ENCODE results near the gene RPA3. TPM values are rescaled to one million over a fixed set of nuclear protein-coding genes. Genes with fewer than 3 reads are reported as not detected.

Gene RPA3
- total RNA-seq, 1 experiment from 2014 or later: 108 TPM

- no peak overlapping the region for H4K91ac ChIP-seq (ENCODE audit: insufficient read length, low read depth, low read length)
- H4K8ac ChIP-seq (replicated peaks; ENCODE audit: insufficient read length, low read depth, low read length): no peak overlapping the region
- no peak overlapping the region for H3K4me3 Mint-ChIP-seq
- TF ChIP-seq CTCF (conservative IDR thresholded peaks at IDR 0.05): no peak
- no peaks in the 10 kb centered on the region for H3K9me3 ChIP-seq (ENCODE audit: control insufficient read depth, low read depth, low read length)
- no peak overlapping the region for H2AFZ ChIP-seq (ENCODE audit: low read length)
- no peak overlapping the region for H3K27ac Mint-ChIP-seq
- no peaks in the 10 kb centered on the region; a peak in 1 of 7 replicates for H3K36me3 Mint-ChIP-seq (ENCODE audit: insufficient read depth in 1 of 3, low read depth in 3 of 3)
- H3K79me2 ChIP-seq (ENCODE audit: insufficient read depth, low read length): no peaks in the 10 kb centered on the region
- no peaks in the 10 kb centered on the region for H4K20me1 ChIP-seq (ENCODE audit: control insufficient read depth, insufficient read depth, insufficient read length)
- no peaks in the 10 kb centered on the region for H3K27me3 Mint-ChIP-seq (ENCODE audit: low read depth)
- H3K18ac ChIP-seq (ENCODE audit: insufficient read length, low read depth, low read length): no peak overlapping the region
- no peaks in the 10 kb centered on the region for H3K79me1 ChIP-seq (ENCODE audit: insufficient read depth, low read depth, low read length, poor library complexity, severe bottlenecking)
- H2BK120ac ChIP-seq (ENCODE audit: low read depth, low read length, poor library complexity, severe bottlenecking): no peak overlapping the region
- H3K4me1 Mint-ChIP-seq: peaks cover 47% of the 10 kb centered on the region in 2 experiments
- no peak overlapping the region for H2AK5ac ChIP-seq (ENCODE audit: insufficient read length, low read length)
- H3K56ac ChIP-seq (ENCODE audit: insufficient read length, low read depth, low read length): no peak overlapping the region
- no peak overlapping the region for H3K4me2 ChIP-seq (ENCODE audit: insufficient read depth, insufficient read length, low read length)
- H3K23ac ChIP-seq (ENCODE audit: insufficient read length, low read depth, low read length): no peak overlapping the region
- no peak overlapping the region for H2BK5ac ChIP-seq (ENCODE audit: insufficient read length, low read length)
- no peak overlapping the region for H2BK15ac ChIP-seq (ENCODE audit: low read depth, low read length)
- no peak overlapping the region for H3K4ac ChIP-seq (ENCODE audit: low read depth, low read length)
- no peaks in the 10 kb centered on the region for H3K27me3 ChIP-seq (ENCODE audit: insufficient read depth, low read length)
- no peak overlapping the region for H2BK20ac ChIP-seq (ENCODE audit: low read depth, low read length, poor library complexity, severe bottlenecking)
- no CpG with 5 or more reads among the region's 4 CpGs for WGBS (ENCODE audit: extremely low coverage, insufficient read length, low lambda C conversion rate)
- no peaks in the 10 kb centered on the region for H3K23me2 ChIP-seq (ENCODE audit: insufficient read length, low read depth, low read length, poor library complexity, severe bottlenecking)
- no peak overlapping the region for H2BK12ac ChIP-seq (ENCODE audit: insufficient read length, low read depth, low read length)
- H3K9ac ChIP-seq (ENCODE audit: extremely low read depth, insufficient read length, low read length): no peak overlapping the region
- H3K4me1 ChIP-seq (ENCODE audit: insufficient read depth, low read length): peaks cover 2% of the 10 kb centered on the region; the same call in 1 of the 2 replicates
- no peak overlapping the region for H4K5ac ChIP-seq (ENCODE audit: insufficient read length, low read depth, low read length)
- no peak overlapping the region for H3K14ac ChIP-seq (ENCODE audit: insufficient read depth, low read length)
- no peak overlapping the region for H3T11ph ChIP-seq (ENCODE audit: low read length)
- H3K27ac ChIP-seq (ENCODE audit: insufficient read length, low read depth, low read length): no peak overlapping the region
- H3K9me3 Mint-ChIP-seq: no peaks in the 10 kb centered on the region
- no peak for DNase-seq
Measured at GRCh38 chr7:7704867-7705266, 13.5 kb downstream of the RPA3 start.
